ENCODE measurements around the gene MPV17L. TPM values are rescaled to one million over a fixed set of nuclear protein-coding genes. Genes with fewer than 3 reads are reported as not detected.

The MPV17L gene
- total RNA-seq (2022; extraction: Qiagen RNA extraction; ENCODE audit: low read depth) = 3.0 to 6.4 TPM (median 4.6 TPM) in 5 replicates

DNA sequence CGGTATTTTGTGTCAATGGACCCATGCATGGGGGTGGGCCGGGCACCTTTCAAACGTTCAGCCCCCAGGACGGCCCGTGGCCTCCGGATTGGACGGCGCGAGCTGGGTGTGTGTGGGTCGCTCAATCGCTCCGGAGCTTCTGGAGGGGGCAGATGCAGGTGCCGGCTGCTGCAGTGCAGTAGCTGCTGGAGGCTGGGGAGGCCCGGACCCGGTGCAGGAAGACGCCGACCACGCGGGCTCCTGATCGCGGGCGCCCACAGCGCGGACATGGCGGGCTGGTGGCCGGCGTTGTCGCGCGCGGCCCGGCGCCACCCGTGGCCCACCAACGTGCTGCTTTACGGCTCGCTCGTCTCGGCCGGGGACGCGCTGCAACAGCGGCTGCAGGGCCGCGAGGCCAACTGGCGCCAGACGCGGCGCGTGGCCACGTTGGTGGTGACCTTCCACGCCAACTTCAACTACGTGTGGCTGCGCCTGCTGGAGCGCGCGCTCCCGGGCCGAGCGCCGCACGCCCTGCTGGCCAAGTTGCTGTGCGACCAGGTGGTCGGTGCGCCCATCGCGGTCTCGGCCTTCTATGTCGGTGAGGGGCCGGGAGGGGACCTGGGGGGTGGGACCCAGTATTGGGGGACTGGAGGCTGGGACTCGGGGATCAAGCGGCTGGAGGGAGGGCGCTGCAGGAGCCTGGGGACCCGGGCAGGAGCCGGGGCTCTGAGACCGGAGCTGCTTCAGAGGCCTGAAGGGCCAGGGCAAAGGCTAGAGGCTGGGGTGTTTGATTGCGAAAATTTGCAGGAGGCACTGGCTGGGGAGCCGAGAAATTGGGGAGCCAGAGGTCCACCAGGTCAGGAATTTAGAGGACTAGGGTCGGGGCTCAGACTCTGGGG is at the start of gene MPV17L:
Gene MPV17L (plus strand): TSS at position 124 of the 878 bp plus-strand sequence. CDS start 144 bp downstream, at position 268.

DNA sequence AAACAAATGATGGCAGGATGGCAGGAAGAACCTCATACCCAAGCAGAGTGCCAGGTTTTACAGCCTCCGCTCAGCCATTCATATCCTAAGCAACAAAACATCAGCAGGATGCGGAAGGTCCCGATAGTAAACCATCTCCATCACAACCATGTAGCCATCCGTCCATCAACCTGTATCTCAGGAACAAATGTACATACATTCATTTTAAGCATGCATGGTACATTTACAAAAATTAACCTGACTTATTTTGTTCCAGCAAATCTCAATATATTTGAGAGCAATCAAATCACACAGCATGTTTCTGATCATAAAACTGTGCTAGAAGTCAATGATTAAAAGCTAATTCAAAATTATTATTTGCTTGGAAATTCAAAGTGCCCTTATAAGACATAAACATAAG is 17.4 kb upstream of the MPV17L start, which contains the start of gene NPIPA5:
Gene NPIPA5 (minus strand): TSS at position 101 of the 400 bp plus-strand sequence. CDS start 0 bp downstream, at position 101.

DNA sequence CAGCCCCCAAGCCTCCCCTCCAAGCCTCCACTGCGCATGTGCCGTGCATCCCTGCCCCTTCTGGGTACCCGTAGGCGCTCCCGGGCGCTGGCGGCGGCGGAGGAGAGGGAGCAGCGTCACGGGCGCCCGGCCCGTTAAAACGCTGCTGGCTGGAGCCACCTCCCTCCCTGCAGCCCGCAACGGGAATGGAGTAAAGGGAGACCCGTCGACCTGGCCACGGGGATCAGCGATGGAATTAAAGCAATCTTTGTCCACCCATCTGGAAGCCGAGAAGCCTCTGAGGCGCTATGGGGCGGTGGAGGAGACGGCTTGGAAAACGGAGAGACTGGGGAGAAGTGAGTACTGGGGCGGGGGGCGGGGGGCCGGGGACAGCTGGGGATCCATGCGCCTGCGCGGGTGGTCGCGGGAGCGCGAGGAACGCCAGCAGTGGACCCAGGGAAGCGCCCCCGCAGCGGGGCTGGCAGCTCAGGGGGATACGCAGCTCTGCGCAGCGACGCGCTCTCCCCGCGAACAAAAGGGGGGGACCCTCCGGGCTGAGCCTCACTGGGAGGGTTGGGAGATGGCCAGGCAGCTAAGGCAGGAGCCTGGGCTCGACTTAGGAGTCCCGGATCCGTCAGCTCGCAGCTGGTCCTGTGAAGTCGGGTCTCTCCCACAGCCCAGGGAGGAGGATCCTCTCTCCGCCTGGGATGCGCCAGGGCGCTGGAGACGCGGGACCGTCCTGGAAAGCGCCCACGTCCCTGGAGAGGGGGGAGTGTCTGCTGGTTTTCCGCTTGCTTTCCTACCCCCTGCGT is 39.1 kb downstream of the MPV17L start, which contains the start of gene BMERB1:
Gene BMERB1 (plus strand): TSS at position 164 of the 791 bp plus-strand sequence. CDS start 66 bp downstream, at position 230.

Other genes with a start within 250 kb of the MPV17L start
- gene NPIPA5, start 17.5 kb upstream of the MPV17L start, total RNA-seq (2022; extraction: Qiagen RNA extraction; ENCODE audit: low read depth) = 0.06 to 5.5 TPM (median 0.82 TPM) in 5 replicates
- 70.6 to 109 TPM (median 86.2 TPM) in 5 replicates for gene BMERB1, start 38.8 kb downstream of the MPV17L start, total RNA-seq (2022; extraction: Qiagen RNA extraction; ENCODE audit: low read depth)
- gene MARF1, start 247.4 kb downstream of the MPV17L start, total RNA-seq (2022; extraction: Qiagen RNA extraction; ENCODE audit: low read depth) = 10.7 to 13.2 TPM (median 12.0 TPM) in 5 replicates